Lower lobe of right lung (tissue), 2 donors: ENCODE data around the gene UBE2N. TPM values are rescaled to one million over a fixed set of nuclear protein-coding genes. Genes with fewer than 3 reads are reported as not detected.

Source experiments
- ATAC-seq, 2 donors: fragments of 200-7000 bp; cut with Tn5 transposase; one replicate each; pipeline ENCODE4 v1.9.1; 2020 to 2022; ENCODE audit warnings: mild to moderate bottlenecking in 2 of 2, moderate library complexity in 2 of 2
- DNase-seq: peaks from one replicate; pipeline ENCODE4 v3.0.0-alpha.2; 2020
- H3K27ac ChIP-seq: fragments of 200-600 bp; one replicate; pipeline ENCODE4 v1.8.0; 2022
- H3K27me3 ChIP-seq: fragments of 200-600 bp; one replicate; pipeline ENCODE4 v1.8.0; 2022; ENCODE audit warnings: low read depth
- H3K36me3 ChIP-seq: fragments of 200-600 bp; one replicate; pipeline ENCODE4 v1.8.0; 2022; ENCODE audit warnings: mild to moderate bottlenecking
- H3K4me1 ChIP-seq: fragments of 200-600 bp; one replicate; pipeline ENCODE4 v1.8.0; 2022
- H3K4me3 ChIP-seq: fragments of 200-600 bp; one replicate; pipeline ENCODE4 v1.8.0; 2022; ENCODE audit warnings: mild to moderate bottlenecking
- H3K9me3 ChIP-seq: fragments of 200-600 bp; one replicate; pipeline ENCODE4 v1.8.0; 2022
- intact Hi-C: fragments of 100-400 bp; cut with DNase I; formaldehyde crosslinking; loops from one replicate; pipeline ENCODE4 v1.11.0; 2022
- total RNA-seq: library from RNA; stranded (reverse); fragmentation: NEBNext Ultra II Directional; extraction: Animal tissue kit (Norgen Biotek cat#: 25700); gene quantifications from one replicate; pipeline ENCODE4 v1.2.1, GENCODE V29; 2021
- TF ChIP-seq, protein P1 (sequence below): fragments of 200-600 bp; IDR thresholded peaks from one replicate; pipeline ENCODE4 v1.8.0; 2022; ENCODE audit warnings: antibody characterized with exemption, mild to moderate bottlenecking
- donor health status: DM: no; HTN: yes; CAD: no; lungs with severe emphysema.

UBE2N gene
- total RNA-seq, 1 donor from 2014 or later: 65.7 TPM

DNA sequence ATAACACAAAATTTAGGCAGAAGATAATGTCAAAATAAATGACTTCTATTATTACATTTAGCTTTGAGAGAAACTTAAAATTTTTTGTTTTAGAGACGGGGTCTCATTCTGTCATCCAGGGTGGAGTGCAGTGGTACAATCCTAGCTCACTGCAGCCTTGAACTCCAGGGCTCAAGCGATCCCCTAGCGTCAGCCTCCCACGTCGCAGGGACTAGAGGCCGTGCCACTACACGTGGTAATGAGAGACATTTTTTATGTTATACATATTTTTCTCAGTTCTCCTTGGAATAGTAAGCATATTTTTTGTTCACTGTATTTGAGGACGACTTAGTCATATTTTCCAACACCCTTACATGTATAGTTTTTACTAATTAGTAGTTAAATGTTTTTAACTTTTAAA lies 85.5 kb downstream of the UBE2N start:
- intact Hi-C loops: no loop called here
- no peak overlapping the region for H3K4me3 ChIP-seq
- no peak for DNase-seq
- no peaks in the 10 kb centered on the region for H3K36me3 ChIP-seq
- no peaks in the 10 kb centered on the region for H3K9me3 ChIP-seq
- no peak for ATAC-seq
- no peaks in the 10 kb centered on the region for H3K27me3 ChIP-seq
- no peak overlapping the region for H3K27ac ChIP-seq
- TF ChIP-seq, protein P1, sequence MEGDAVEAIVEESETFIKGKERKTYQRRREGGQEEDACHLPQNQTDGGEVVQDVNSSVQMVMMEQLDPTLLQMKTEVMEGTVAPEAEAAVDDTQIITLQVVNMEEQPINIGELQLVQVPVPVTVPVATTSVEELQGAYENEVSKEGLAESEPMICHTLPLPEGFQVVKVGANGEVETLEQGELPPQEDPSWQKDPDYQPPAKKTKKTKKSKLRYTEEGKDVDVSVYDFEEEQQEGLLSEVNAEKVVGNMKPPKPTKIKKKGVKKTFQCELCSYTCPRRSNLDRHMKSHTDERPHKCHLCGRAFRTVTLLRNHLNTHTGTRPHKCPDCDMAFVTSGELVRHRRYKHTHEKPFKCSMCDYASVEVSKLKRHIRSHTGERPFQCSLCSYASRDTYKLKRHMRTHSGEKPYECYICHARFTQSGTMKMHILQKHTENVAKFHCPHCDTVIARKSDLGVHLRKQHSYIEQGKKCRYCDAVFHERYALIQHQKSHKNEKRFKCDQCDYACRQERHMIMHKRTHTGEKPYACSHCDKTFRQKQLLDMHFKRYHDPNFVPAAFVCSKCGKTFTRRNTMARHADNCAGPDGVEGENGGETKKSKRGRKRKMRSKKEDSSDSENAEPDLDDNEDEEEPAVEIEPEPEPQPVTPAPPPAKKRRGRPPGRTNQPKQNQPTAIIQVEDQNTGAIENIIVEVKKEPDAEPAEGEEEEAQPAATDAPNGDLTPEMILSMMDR: no peak
- no peaks in the 10 kb centered on the region for H3K4me1 ChIP-seq

Other genes starting within 250 kb of the UBE2N start
- gene NUDT4, start 64.0 kb downstream of the UBE2N start, total RNA-seq: 56.8 TPM
- gene MRPL42, start 25.6 kb upstream of the UBE2N start, total RNA-seq: 44.4 TPM
- gene SOCS2, start 130.7 kb upstream of the UBE2N start, total RNA-seq: 20.0 TPM
- 16.5 TPM for gene CRADD, start 235.4 kb upstream of the UBE2N start, total RNA-seq